CD14-positive monocyte (primary cell): ENCODE measurements around the gene METTL21A. TPM values are rescaled to one million over a fixed set of nuclear protein-coding genes. Genes with fewer than 3 reads are reported as not detected.

Source experiments
- DNase-seq, 3 donors: peaks; one replicate each; pipeline ENCODE4 v3.0.0-alpha.2; 2011 to 2022
- H2AFZ ChIP-seq: 2 replicates; pipeline ENCODE4 v1.6.0; 2012; ENCODE audit warnings: mild to moderate bottlenecking, low read depth, low read length, inconsistent platforms; ENCODE audit not compliant: insufficient read depth, poor library complexity, severe bottlenecking
- H3K27ac ChIP-seq, 2 donors: 1 replicate in 1 of 2; 2 replicates in 1 of 2; pipeline ENCODE4 v1.5.1; 2012 to 2013; ENCODE audit warnings: low read length in 2 of 2, control low read depth in 1 of 2, inconsistent platforms in 1 of 2, low read depth in 1 of 2, mild to moderate bottlenecking in 1 of 2
- H3K27me3 ChIP-seq, 2 donors: one replicate each; pipeline versions ENCODE4 v1.6.0 to v1.6.1; 2011 to 2013; ENCODE audit warnings: low read length in 2 of 2; ENCODE audit not compliant: control insufficient read depth in 2 of 2, insufficient read depth in 2 of 2
- H3K36me3 ChIP-seq, 2 donors: replicated peaks in 1 of 2; 1 replicate in 1 of 2; 2 replicates in 1 of 2; pipeline versions ENCODE4 v1.5.1 to v1.6.1; 2012 to 2013; ENCODE audit warnings: low read length in 2 of 2, control low read depth in 1 of 2, inconsistent platforms in 1 of 2, mild to moderate bottlenecking in 1 of 2; ENCODE audit not compliant: insufficient read depth in 2 of 2, control insufficient read depth in 1 of 2
- H3K4me1 ChIP-seq, 2 donors: 1 replicate in 1 of 2; 2 replicates in 1 of 2; pipeline versions ENCODE4 v1.5.1 to v1.6.1; 2012 to 2013; ENCODE audit warnings: low read length in 2 of 2, control low read depth in 1 of 2, inconsistent platforms in 1 of 2, mild to moderate bottlenecking in 1 of 2, moderate library complexity in 1 of 2; ENCODE audit not compliant: insufficient read depth in 2 of 2, control insufficient read depth in 1 of 2
- H3K4me2 ChIP-seq: replicated peaks from 2 replicates; pipeline ENCODE3; 2012; ENCODE audit warnings: low read length, moderate library complexity, mild to moderate bottlenecking; ENCODE audit not compliant: poor library complexity, severe bottlenecking; ENCODE audit errors: extremely low read depth
- H3K4me3 ChIP-seq, 3 experiments: fragments of 200-600 bp in 1 of 3; sonication (generic) in 1 of 3; replicated peaks in 1 of 3; 1 replicate in 2 of 3; 2 replicates in 1 of 3; pipeline ENCODE4 v1.5.1; 2011 to 2013; ENCODE audit warnings: low read length in 3 of 3, mild to moderate bottlenecking in 3 of 3, control low read depth in 2 of 3, low read depth in 2 of 3, inconsistent platforms in 1 of 3, moderate library complexity in 1 of 3
- H3K79me2 ChIP-seq: 2 replicates; pipeline ENCODE4 v1.6.0; 2012; ENCODE audit warnings: mild to moderate bottlenecking, control low read depth, inconsistent platforms, low read length, moderate library complexity; ENCODE audit not compliant: insufficient read depth
- H3K9ac ChIP-seq: 2 replicates; pipeline ENCODE4 v1.6.0; 2017; ENCODE audit warnings: low read length, mild to moderate bottlenecking; ENCODE audit not compliant: insufficient read depth, poor library complexity, severe bottlenecking
- H3K9me3 ChIP-seq, 2 donors: replicated peaks in 1 of 2; 1 replicate in 1 of 2; 2 replicates in 1 of 2; pipeline versions ENCODE4 v1.5.1 to v1.6.1; 2012 to 2013; ENCODE audit warnings: low read length in 2 of 2, control low read depth in 1 of 2; ENCODE audit not compliant: control insufficient read depth in 1 of 2, insufficient read depth in 1 of 2
- H4K20me1 ChIP-seq: 2 replicates; pipeline ENCODE4 v1.6.0; 2012; ENCODE audit warnings: mild to moderate bottlenecking, low read length, control low read depth, moderate library complexity; ENCODE audit not compliant: insufficient read depth
- H3K27ac Mint-ChIP-seq, 7 donors: one replicate each; pipeline ENCODE4 v1.8.0; 2020; ENCODE audit warnings: mild to moderate bottlenecking in 7 of 7, mixed read lengths in 7 of 7, moderate library complexity in 6 of 7, inconsistent platforms in 2 of 7
- H3K27me3 Mint-ChIP-seq, 3 donors: one replicate each; pipeline ENCODE4 v1.8.0; 2021 to 2022; ENCODE audit warnings: low read depth in 3 of 3, mild to moderate bottlenecking in 3 of 3, mixed read lengths in 3 of 3, moderate library complexity in 3 of 3, inconsistent platforms in 1 of 3
- H3K36me3 Mint-ChIP-seq, 2 donors: one replicate each; pipeline ENCODE4 v1.8.0; 2020; ENCODE audit warnings: mixed read lengths in 2 of 2, inconsistent platforms in 1 of 2, mild to moderate bottlenecking in 1 of 2
- H3K4me1 Mint-ChIP-seq: one replicate; pipeline ENCODE4 v1.8.0; 2020; ENCODE audit warnings: mild to moderate bottlenecking, mixed read lengths
- H3K4me3 Mint-ChIP-seq, 2 donors: one replicate each; pipeline ENCODE4 v1.8.0; 2020; ENCODE audit warnings: mild to moderate bottlenecking in 2 of 2, mixed read lengths in 2 of 2, moderate library complexity in 1 of 2
- H3K9me3 Mint-ChIP-seq, 7 donors: one replicate each; pipeline ENCODE4 v1.8.0; 2020 to 2022; ENCODE audit warnings: mixed read lengths in 7 of 7, mild to moderate bottlenecking in 6 of 7, moderate library complexity in 6 of 7, inconsistent platforms in 2 of 7
- WGBS: methylation state at CpG from one replicate; pipeline ENCODE4 v1.1.5; 2013; ENCODE audit warnings: missing lambda C conversion rate; ENCODE audit not compliant: insufficient coverage; 5-methylcytosine and 5-hydroxymethylcytosine counted together
- intact Hi-C, 2 donors: fragments of 100-400 bp; cut with micrococcal nuclease; formaldehyde crosslinking; loops; one replicate each; pipeline versions ENCODE4 v1.15.0 to v1.15.1; 2023
- polyA plus RNA-seq, 3 donors: library from polyadenylated mRNA; depleted of rRNA in 1 of 3; unstranded in 2 of 3; stranded (reverse) in 1 of 3; fragments of 300-500 nt in 2 of 3; fragments of >200 nt in 1 of 3; fragmentation: Illumina TruSeq in 2 of 3; gene quantifications; 1 replicate in 2 of 3; 2 replicates in 1 of 3; pipeline ENCODE4 v1.2.3, GENCODE V29; 2012 to 2021
- TF ChIP-seq, protein P1 (sequence below): fragments of 200-600 bp; IDR thresholded peaks from one replicate; pipeline ENCODE4 v1.8.0; 2022; ENCODE audit warnings: antibody characterized with exemption, mild to moderate bottlenecking

The METTL21A gene
- polyA plus RNA-seq, 3 donors: 13.5 to 47.0 (median 44.7) TPM

DNA sequence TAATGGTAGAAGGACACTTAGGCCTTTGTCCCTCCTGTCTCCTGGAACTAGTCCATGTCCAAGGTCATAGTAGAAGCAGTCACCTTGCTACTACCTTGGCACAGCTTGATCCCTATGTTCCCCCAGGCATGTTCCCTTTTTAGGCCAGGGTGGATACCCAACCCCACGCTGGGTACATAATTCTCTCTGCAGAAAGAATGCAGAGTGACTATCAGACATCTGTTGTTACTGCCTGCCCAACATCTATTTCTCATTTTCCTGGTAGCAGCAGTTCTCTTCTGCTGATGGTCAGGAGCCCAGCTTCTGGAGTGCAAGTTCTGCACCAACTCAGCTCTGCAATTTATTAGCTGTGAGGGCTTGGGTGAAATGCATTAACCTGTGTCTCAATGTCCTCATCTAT lies 4.4 kb upstream of the METTL21A start:
- Mint-ChIP-seq H3K27me3 (no peaks in the 10 kb centered on the region), H3K9me3 (peaks cover 0 to 3% (median 0%) of the 10 kb centered on the region in 7 donors), H3K4me3 (no peak overlapping the region), H3K36me3 (no peaks in the 10 kb centered on the region), H3K4me1 (peaks cover 42% of the 10 kb centered on the region), H3K27ac (peak overlapping the region in 1 of 7 donors; percentile 50)
- 75% methylated on average over 1 of the region's 1 CpG for WGBS
- Histone ChIP-seq H3K4me3 (no peak overlapping the region), H3K4me2 (no peak overlapping the region), H2AFZ (no peak overlapping the region), H3K36me3 (no peaks in the 10 kb centered on the region), H4K20me1 (no peaks in the 10 kb centered on the region), H3K79me2 (no peaks in the 10 kb centered on the region), H3K27ac (no peak overlapping the region), H3K9ac (no peak overlapping the region), H3K27me3 (no peaks in the 10 kb centered on the region), H3K4me1 (peaks cover 44 to 52% of the 10 kb centered on the region in 2 donors), H3K9me3 (no peaks in the 10 kb centered on the region)
- no peak for DNase-seq
- intact Hi-C loops: loop anchor here (5.0 to 10.0 kb wide), 3 partner anchors 33 to 415 kb away; partner anchors contain the start of gene CCNYL1 (in 1 of the 2)
- TF ChIP-seq, protein P1, sequence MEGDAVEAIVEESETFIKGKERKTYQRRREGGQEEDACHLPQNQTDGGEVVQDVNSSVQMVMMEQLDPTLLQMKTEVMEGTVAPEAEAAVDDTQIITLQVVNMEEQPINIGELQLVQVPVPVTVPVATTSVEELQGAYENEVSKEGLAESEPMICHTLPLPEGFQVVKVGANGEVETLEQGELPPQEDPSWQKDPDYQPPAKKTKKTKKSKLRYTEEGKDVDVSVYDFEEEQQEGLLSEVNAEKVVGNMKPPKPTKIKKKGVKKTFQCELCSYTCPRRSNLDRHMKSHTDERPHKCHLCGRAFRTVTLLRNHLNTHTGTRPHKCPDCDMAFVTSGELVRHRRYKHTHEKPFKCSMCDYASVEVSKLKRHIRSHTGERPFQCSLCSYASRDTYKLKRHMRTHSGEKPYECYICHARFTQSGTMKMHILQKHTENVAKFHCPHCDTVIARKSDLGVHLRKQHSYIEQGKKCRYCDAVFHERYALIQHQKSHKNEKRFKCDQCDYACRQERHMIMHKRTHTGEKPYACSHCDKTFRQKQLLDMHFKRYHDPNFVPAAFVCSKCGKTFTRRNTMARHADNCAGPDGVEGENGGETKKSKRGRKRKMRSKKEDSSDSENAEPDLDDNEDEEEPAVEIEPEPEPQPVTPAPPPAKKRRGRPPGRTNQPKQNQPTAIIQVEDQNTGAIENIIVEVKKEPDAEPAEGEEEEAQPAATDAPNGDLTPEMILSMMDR: no peak

DNA sequence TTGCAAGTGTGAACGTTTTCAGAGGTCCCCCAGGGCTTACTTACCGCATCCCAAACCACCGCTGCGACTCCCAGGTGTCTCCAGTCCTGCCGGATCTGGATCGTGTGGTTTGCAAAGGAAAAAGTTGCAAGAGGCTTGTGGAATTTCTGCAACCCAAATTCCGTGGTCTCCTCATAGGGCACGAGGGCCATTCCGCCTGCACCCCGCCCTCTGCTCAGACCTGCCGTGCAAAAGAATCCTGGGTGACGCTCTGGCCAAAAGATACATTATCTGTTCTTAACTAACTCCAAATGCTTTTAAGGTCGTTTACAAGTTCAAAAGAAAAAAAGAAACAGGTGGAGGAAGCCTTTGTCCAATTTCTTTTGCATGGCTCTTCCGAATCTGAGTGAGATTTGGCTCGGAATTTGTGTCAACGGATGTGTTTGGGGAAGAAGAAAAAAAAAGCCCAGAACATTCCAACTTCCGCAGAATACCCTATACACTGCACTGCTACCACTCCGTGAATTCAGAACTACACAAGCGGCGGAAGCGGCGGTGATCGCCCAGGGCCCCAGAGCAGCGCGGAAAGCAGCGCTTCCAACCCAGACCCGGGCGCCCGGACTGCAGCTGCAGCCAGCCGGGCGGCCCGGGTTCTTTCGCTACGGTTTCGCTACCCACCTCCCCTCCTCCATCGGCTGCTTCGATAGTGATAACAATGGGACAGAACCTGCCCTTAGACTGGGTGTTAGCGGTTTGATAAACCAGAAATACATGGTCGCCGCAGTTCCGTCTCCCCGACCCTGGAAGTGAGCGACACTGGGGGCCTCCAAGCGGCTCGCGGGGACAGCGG lies 795 bp downstream of the METTL21A start:
- Mint-ChIP-seq H3K27ac (peak overlapping the region; percentile 94 to 98 (median 96)), H3K36me3 (peaks cover 7 to 9% of the 10 kb centered on the region in 2 donors), H3K4me1 (peaks cover 54% of the 10 kb centered on the region), H3K4me3 (peak overlapping the region; percentile 85 to 93), H3K9me3 (no peaks in the 10 kb centered on the region), H3K27me3 (no peaks in the 10 kb centered on the region)
- H3K4me1 ChIP-seq: peaks cover 52 to 65% of the 10 kb centered on the region in 2 donors
- peak overlapping the region; percentile 79 to 95 (median 83) for H3K4me3 ChIP-seq
- H4K20me1 ChIP-seq: no peaks in the 10 kb centered on the region
- peaks cover 9 to 13% of the 10 kb centered on the region in 2 donors for H3K36me3 ChIP-seq
- H3K9ac ChIP-seq: peak overlapping the region; percentile 98
- H3K79me2 ChIP-seq: peaks cover 39% of the 10 kb centered on the region
- peak overlapping the region; percentile 92 for H3K4me2 ChIP-seq
- peak overlapping the region; percentile 95 to 97 for H3K27ac ChIP-seq
- TF ChIP-seq, protein P1: no peak
- H2AFZ ChIP-seq: peak overlapping the region; percentile 91
- H3K9me3 ChIP-seq: no peaks in the 10 kb centered on the region
- peak; percentile 68 to 84 (median 74) for DNase-seq
- H3K27me3 ChIP-seq: no peaks in the 10 kb centered on the region
- intact Hi-C loops: loop anchor here (2.0 to 10.0 kb wide), 4 partner anchors 38 to 420 kb away; partner anchors contain the start of gene CCNYL1 (in 2 of the 2)
- WGBS: 0% methylated on average over 17 of the region's 47 CpGs
